Activated CD8-positive, alpha-beta memory T cell treated with anti-CD3 and anti-CD28 coated beads for 36 hours (primary cell): Measurements from ENCODE around the gene TBATA. TPM values are rescaled to one million over a fixed set of nuclear protein-coding genes. Genes with fewer than 3 reads are reported as not detected.

ENCODE experiments used
- CTCF ChIA-PET: fragments of 350-600 bp; sonication (Branson Sonifier 250); formaldehyde crosslinking; loops from one replicate; lab custom pipeline; 2021; ENCODE audit warnings: antibody characterized with exemption; lab: Charles Lee
- POLR2A ChIA-PET: fragments of 350-600 bp; sonication (Branson Sonifier 250); formaldehyde crosslinking; loops from one replicate; lab custom pipeline; 2021; ENCODE audit warnings: antibody characterized with exemption; lab: Charles Lee
- total RNA-seq, 2 experiments: library from RNA; stranded (reverse); gene quantifications; one replicate each; pipeline ENCODE4 v1.2.3, GENCODE V29; 2021

The TBATA gene
- total RNA-seq, 2 experiments from 2014 or later = not detected

DNA sequence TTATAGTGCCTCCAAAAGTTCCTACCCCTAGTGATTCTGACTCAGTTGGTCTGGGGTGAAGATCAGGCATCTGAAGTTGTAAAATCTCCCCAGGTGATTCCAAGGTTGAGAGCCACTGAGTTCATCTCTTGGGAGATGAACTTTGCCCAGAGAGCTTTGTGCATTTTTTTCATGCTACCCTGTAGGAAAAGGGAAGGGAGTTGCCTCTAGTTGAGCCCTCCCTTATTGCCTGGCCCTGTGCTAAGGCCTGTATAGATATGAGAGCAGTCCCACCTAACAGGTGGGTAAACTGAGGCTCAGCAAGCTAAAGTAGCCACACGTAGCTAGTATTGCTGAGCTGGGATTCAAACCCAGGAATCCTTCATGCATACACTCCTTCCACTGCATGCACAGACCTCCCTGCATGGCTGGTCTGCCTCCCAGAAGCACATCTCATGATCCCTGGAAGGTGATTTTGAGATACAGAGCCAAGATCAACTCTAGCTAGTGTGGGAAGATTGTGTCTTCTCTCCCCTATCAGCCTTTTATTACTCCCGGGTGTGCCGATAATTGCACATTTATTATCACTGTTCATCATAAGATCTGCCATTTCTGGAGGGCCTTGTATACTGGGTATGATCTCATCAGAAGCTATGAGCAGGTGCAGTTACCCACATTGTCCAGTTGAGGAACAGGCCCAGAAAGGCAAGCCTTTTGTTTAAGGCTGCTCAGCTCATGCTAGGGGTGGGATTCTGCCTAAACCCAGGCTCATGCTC, 47.0 kb downstream of the TBATA start:
- POLR2A ChIA-PET = no interaction called here
- CTCF ChIA-PET = interaction anchor here (0.8 kb wide), 1 partner anchor 179 kb away, joined by 3 read pairs; no protein-coding TSS in a partner anchor

DNA sequence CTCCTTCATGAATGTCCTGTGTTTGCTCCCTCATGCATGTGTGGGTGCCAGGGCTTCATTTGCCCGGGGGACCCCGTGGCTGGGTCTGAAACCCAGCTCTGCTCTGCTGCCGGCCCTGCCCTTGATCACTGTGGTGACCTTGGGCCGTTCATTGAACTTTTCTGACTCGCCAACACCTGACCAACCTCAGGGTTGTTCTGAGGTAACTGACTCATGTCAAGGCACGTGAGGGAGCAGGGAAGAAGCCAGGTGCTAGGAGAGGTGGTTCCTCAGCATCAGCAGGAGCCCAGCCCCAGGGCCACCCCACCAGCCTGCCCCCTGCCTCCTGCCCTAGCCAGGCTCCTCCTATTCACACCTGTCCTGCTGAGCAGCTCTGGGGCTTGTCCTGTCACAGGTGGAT, 47.9 kb downstream of the TBATA start:
- POLR2A ChIA-PET = no interaction called here
- CTCF ChIA-PET = no interaction called here

DNA sequence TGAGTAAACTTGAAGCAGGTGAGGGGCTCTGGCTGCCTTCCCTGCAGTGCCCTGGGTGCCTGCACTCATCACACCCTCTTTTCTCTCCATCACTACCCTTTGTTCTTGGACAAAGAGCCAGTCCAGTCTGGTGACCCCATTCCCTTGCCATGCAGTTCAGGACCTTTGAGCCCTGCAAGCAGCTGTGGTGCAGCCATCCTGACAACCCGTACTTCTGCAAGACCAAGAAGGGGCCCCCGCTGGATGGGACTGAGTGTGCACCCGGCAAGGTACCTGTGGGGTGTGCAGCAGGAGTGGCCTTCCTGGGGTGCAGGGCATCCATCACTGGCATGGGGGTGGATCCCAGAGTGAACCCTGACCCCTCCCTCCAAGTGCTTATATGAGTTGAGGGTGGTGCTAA, 48.7 kb downstream of the TBATA start:
- POLR2A ChIA-PET = no interaction called here
- CTCF ChIA-PET = no interaction called here

DNA sequence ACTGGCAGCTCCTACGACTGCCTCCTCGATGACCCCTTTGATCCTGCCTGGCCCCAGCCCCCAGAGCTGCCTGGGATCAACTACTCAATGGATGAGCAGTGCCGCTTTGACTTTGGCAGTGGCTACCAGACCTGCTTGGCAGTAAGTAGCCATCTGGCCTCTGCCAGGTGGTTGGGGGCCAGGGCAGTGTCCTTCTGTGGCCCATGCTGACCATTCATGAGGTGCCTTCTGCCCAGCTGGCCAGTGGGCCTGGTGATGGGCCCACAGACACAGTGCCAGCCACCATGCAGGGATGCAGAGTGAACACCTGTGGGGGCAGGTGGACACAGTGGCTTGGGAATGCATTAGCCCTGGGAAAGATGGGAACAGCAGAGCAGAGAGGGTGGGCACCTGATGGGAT, 50.0 kb downstream of the TBATA start:
- ChIA-PET CTCF (interaction anchor here (1.4 kb wide), 1 partner anchor 10 kb away, joined by 4 read pairs; no protein-coding TSS in a partner anchor), POLR2A (no interaction called here)

DNA sequence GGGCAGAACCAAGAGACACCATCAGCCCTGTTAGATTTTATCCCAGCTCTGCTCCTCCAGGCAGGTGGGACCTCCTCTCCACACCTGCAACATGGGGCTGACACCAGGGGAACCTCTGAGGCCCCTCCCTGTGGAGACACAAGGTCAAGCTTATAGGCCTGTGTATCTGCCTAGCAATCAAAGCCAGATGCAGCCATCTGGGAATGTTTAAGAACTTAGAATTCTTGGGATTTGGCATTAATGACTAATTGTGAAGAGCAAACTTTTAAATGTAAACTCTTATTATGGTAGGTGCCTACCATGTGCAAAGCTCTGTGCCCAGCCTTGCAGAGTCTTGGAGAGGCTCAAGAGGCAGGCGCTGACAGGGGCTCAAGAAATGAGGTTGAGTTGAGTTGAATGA, 52.1 kb downstream of the TBATA start:
- POLR2A ChIA-PET = no interaction called here
- CTCF ChIA-PET = interaction anchor here (0.6 kb wide), 1 partner anchor 466 kb away, joined by 3 read pairs; no protein-coding TSS in a partner anchor

DNA sequence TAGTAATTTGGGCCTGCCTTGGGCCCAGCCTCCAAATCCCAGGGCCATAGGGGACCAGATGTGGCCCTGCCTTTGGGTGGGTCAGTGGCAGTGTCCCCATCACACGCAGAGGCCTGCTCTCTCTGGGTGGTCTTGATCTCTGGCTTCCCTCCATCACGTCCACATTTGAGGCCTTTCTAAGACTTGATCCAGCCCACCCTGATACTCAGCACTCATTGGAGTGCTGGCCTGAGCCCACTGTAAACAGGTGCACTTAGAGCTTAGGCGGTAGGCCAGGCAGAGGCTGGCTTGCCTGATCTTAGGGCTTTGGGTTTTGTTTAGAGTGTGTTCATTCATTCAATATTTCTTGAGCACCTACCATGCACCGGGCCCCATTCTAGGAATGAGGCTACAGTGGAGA, 52.6 kb downstream of the TBATA start:
- ChIA-PET POLR2A (no interaction called here), CTCF (interaction anchor here (0.6 kb wide), 1 partner anchor 465 kb away, joined by 3 read pairs; no protein-coding TSS in a partner anchor)

DNA sequence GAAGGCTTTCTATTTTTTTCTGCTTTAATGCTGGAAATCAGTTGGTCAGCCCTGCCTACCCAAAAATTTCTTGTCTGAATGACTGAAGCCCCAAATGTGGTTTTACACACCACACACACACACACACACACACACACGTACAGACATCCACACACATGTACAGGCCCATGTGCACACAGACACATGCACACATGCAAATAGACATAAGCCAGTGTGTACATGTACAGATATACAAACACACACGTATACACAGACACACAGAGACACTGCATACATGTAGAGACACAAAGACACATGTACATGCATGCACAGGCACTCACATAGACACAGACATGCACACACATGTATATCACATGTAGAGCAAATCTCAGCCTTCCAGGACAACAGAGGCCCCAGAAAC, 54.2 kb downstream of the TBATA start:
- POLR2A ChIA-PET = no interaction called here
- CTCF ChIA-PET = no interaction called here

DNA sequence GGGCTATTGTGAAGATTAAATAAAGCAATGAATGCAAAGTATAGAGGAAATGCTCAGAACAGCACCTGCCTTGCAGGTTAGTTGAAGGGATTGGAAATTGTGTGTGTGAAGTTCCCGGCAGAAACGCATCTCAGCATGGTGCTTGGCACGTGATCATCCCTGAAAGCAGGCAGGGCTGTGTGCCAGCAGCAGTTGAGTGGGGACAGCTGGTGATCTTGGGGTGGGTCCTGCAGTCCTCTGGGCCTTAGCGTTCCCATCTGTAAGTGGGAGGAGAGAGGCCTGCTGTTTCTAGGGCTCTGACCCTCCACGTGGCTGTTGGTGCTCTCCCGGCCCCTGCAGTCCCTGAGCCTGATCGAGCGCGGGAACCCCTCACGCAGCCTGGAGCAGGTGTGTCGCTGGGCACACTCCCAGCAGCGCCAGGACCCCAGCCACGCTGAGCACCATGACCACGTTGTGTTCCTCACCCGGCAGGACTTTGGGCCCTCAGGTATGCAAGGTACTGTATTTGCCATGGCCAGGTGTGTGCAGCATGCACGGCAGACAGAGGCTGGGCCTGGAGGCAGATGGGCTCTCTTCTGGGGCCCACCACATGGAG, 55.3 kb downstream of the TBATA start:
- CTCF ChIA-PET = no interaction called here
- POLR2A ChIA-PET = no interaction called here

DNA sequence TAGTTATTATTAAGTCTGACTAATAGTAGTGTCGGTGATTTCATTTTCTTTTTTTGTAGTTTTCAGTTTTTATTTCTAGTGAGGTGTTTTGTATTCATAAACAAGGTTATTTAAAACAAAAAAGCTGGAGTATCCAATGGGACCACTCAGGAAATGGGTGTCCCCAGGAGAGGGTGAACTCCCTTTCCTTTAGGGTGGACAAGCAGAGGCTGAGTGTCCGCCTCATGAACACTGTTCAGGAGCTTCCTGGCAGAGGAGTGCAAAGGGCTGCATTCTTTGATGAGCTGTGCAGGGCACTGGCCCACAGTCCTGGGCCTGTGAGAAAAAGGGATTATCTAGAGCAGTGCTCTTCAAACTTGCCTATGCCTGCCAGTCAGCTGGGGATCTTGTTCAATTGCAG, 56.8 kb downstream of the TBATA start:
- ChIA-PET POLR2A (no interaction called here), CTCF (no interaction called here)

DNA sequence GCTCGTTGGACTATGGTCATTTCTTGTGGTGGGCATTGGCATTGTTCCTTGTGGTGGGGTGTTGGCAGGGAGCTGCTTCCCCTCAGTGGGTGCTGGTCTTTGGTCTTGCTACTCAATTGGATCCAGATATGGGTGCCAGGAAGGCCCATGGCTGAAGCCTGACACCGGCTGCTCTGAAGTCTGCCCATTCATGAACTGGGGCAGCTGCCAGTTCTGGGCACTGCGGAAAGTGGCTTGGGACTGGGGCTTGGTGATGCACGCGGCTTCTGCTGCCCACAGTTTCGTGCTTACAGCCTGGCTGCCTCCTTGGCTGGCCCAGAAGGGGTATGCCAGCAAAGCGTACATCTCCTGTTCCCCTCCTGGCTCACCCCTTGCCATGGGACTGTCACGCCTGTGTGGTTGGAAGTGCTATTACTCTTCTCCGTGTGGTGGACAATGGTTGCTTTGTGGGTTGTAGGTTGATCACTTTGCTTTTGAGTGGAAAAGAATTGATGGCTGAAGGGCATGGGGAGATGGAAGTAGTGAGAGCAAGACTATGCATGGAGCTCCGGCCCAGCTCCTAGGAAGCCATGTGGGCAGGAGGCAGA, 58.2 kb downstream of the TBATA start:
- ChIA-PET CTCF (no interaction called here), POLR2A (no interaction called here)

DNA sequence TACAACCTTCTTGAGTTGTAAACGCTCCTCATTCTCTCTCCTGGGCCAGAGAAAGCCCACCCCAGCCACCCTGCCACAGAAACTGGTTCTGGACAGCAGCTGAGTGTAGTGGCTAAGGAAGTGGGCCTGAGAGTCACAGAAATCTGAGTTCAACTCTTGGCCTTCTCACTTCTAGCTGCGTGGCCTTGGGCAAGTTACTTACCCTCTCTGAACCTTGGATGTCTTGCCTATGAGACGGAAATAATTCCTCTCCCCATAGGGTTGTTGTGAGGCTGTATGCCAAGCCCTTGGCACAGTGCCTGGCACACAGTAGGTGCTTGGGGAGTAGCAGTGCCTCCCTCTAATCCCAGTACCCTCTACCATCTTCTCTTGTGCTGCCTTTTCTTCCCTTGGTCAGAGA, 61.4 kb downstream of the TBATA start:
- ChIA-PET CTCF (no interaction called here), POLR2A (no interaction called here)

DNA sequence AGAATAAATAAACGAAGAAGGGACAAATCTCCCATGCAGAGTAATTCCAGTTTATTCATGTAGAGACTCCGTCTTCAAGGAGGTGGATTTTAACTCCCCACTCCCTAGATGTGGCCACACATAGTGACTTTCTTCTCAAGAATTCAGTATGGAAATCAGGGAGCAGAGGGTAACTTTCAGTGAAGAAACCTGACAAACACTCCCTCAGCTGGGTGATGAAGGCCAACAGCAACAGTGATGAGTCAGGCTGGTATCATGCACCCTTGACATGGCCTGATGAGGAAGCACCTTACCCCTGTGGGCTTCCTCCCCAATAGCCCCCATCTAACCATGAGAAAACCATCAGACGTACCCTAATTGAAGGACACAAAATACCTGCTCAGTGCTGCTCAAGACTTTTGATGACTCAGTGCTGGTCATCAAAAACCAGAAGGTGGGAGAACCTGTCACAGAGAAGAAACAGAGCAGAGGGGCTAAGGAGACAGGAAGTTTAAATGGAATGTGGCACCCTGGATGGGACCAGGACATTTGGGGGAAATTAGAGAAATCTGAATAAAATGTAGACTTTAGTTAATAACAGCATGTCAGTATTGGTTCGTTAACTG, 62.3 kb downstream of the TBATA start:
- POLR2A ChIA-PET = no interaction called here
- CTCF ChIA-PET = no interaction called here

Other genes with a start within 250 kb of the TBATA start
- 100 to 1,000 TPM; 142 to 149 TPM for gene PRF1, start 182.6 kb downstream of the TBATA start, total RNA-seq
- under 1 TPM in 1 of 2 experiments, not detected in 1; 0.04 TPM for gene ADAMTS14, start 112.9 kb downstream of the TBATA start, total RNA-seq
- gene SGPL1, start 30.6 kb upstream of the TBATA start, total RNA-seq = 10 to 100 TPM; 51.4 to 56.5 TPM
- gene PCBD1, start 103.2 kb upstream of the TBATA start, total RNA-seq = 10 to 100 TPM; 51.6 to 59.5 TPM